ENCODE results near the gene OR8J1.

GRCh38 chr11:56314844-56315243 is 39.2 kb upstream of the OR8J1 start, which contains the start of gene OR8K3:
- TF ChIP-seq ZBTB33 (IDR thresholded peaks at IDR 0.05; ENCODE audit: borderline replicate concordance, low read depth) (no peak), CTCF (IDR thresholded peaks at IDR 0.05) (no peak), CHD2 (IDR thresholded peaks at IDR 0.05; ENCODE audit: low read length, partially characterized antibody) (no peak), EP300 (IDR thresholded peaks at IDR 0.05; ENCODE audit: borderline replicate concordance in 1 of 2, low read depth in 1 of 2, low read length in 1 of 2) (no peak), POLR2AphosphoS5 (IDR thresholded peaks at IDR 0.05; ENCODE audit: low read depth, low read length) (no peak), SIN3A (IDR thresholded peaks at IDR 0.05; ENCODE audit: borderline replicate concordance, low read depth, low read length) (no peak), RAD21 (IDR thresholded peaks at IDR 0.05; ENCODE audit: low read length) (no peak), TCF12 (IDR thresholded peaks at IDR 0.05) (no peak), MAX (IDR thresholded peaks at IDR 0.05; ENCODE audit: low read depth) (no peak), RFX5 (IDR thresholded peaks at IDR 0.05; ENCODE audit: low read length) (no peak)
- TF ChIP-seq, protein P1, sequence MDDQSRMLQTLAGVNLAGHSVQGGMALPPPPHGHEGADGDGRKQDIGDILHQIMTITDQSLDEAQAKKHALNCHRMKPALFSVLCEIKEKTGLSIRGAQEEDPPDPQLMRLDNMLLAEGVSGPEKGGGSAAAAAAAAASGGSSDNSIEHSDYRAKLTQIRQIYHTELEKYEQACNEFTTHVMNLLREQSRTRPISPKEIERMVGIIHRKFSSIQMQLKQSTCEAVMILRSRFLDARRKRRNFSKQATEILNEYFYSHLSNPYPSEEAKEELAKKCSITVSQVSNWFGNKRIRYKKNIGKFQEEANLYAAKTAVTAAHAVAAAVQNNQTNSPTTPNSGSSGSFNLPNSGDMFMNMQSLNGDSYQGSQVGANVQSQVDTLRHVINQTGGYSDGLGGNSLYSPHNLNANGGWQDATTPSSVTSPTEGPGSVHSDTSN (IDR thresholded peaks at IDR 0.05) = no peak

Measured in SK-N-SH (cell line).